NCI-H2081 treated with DMSO at 0.1 percent for 48 hours (cell line): ENCODE measurements around the gene AGA.

Experiments
- DNase-seq: peaks from one replicate; lab custom pipeline; 2025; lab: John Stamatoyannopoulos, UW

Gene AGA

GRCh38 chr4:177386278-177386815 lies 55.9 kb downstream of the AGA start:
- no peak for DNase-seq

DNA sequence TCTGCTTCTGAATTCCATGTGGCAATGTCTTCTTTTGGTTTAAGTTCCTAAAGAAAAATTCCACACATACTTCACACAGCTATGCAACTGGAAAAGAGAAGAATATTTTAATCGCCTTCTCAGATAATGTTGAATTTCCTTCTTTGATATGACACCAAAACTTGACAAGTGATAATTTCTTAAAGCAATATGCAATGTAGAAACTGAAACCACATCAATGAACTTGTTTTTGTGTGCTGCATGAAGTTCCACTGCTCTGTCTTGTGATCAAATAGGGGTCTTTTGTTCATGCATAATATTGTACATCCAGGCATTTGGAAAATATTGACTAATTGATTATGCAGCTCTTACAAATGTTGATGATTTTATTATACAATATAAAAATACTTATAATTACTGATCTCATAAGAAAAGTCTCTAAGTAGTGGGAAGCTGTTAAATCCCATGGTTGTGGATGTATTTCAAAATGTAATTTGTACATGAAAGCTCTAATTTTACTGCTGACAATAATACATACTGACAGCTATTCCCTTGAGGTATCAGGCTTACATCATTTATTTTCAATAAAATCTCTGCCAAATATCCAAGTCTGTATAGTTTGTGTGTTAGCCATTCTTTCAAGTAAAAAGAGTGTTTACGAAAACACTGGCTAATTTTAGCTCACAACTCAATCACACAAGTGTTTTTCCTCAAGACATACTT lies 56.5 kb downstream of the AGA start:
- DNase-seq: no peak

DNA sequence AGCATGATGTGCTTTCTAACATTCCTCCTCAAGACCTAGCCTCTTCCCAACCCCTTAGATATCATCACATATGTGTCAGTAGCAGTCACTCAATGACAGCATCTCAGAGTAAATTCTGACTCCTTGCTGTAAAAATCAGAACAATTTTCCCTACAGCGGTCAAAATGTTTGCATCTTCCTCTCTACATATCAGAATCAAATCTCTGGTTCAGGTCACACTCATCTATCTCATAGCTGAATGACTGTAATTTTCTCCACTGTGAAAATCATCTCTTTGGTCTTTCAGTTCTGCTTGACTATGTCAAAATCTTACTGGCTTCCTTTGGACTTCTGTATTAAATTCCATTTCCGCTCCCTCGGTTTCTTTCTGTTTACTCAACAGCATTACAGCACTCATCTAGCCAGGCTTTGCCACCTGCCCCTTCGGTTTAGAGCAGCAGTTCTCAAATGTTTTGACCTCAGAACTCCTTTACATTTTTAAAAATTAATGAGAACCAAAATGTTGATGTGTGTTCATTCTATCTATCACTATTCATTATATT lies 57.3 kb downstream of the AGA start:
- no peak for DNase-seq

DNA sequence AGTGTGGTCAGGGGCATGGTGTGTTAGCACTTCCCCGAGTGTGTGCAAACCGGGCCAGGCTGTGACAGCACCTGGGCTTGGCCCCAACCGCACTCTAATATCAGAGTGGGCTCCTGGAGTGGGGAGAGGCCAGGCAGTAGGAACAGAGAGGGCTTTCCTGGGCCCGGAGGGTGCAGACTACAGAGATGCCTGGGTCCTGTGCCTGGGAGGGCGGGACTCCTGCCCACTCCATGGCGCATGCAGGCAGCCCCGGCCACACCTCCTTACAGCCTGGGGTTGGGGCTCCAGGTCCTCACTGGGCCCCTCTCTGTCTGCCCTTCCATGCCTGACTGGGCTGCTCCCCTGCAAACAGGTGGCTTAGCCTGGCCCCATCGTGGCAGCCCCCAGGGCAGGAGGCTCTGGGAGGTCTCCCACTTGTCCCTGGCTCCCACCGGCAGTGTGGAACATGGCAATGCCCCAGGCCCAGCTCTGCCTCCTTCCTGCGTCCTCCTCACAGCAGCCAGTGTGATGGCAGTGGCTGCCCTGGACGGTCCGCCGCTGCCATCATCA lies 60.4 kb downstream of the AGA start:
- no peak for DNase-seq
